Neural cell (in vitro differentiated cells): ENCODE measurements around the gene ZNF554. TPM values are rescaled to one million over a fixed set of nuclear protein-coding genes. Genes with fewer than 3 reads are reported as not detected.

Source experiments
- H2AFZ ChIP-seq: fragments of 200-600, 300-800 bp; sonication (generic), shearing (Covaris generic); 2 replicates; pipeline ENCODE4 v1.6.0; 2014; ENCODE audit warnings: low read depth, mild to moderate bottlenecking, antibody characterized with exemption, low read length, moderate library complexity
- H3F3A ChIP-seq: fragments of 200-600 bp; shearing (Covaris generic); 2 replicates; pipeline ENCODE4 v1.6.1; 2016; ENCODE audit warnings: mild to moderate bottlenecking, moderate library complexity, mixed read lengths, antibody characterized with exemption, low read length; ENCODE audit not compliant: insufficient read depth, poor library complexity, severe bottlenecking
- H3K27ac ChIP-seq: fragments of 200-600, 300-800 bp; sonication (generic), shearing (Covaris generic); 2 replicates; pipeline ENCODE4 v1.5.1; 2014; ENCODE audit warnings: mild to moderate bottlenecking, low read length, moderate library complexity
- H3K27me3 ChIP-seq: fragments of 300-800, 200-600 bp; sonication (generic), shearing (Covaris generic); 2 replicates; pipeline ENCODE4 v1.6.0; 2014; ENCODE audit warnings: mild to moderate bottlenecking, low read depth, low read length, moderate library complexity; ENCODE audit not compliant: insufficient read depth
- H3K36me3 ChIP-seq: fragments of 300-800, 200-600 bp; sonication (generic), shearing (Covaris generic); 2 replicates; pipeline ENCODE4 v1.5.1; 2014; ENCODE audit warnings: mild to moderate bottlenecking, antibody characterized with exemption, low read length, moderate library complexity; ENCODE audit not compliant: insufficient read depth
- H3K4me2 ChIP-seq: fragments of 300-800, 200-600 bp; sonication (generic), shearing (Covaris generic); 2 replicates; pipeline ENCODE4 v1.6.0; 2014; ENCODE audit warnings: mild to moderate bottlenecking, low read length
- H3K4me3 ChIP-seq: fragments of 300-800, 200-600 bp; sonication (generic), shearing (Covaris generic); 2 replicates; pipeline ENCODE4 v1.5.1; 2014; ENCODE audit warnings: mild to moderate bottlenecking, low read length, moderate library complexity
- H3K79me2 ChIP-seq: fragments of 200-600 bp; shearing (Covaris generic); replicated peaks from 2 replicates; pipeline ENCODE4 v1.6.0; 2014; ENCODE audit warnings: mild to moderate bottlenecking, low read length, moderate library complexity; ENCODE audit not compliant: insufficient read depth
- H3K9ac ChIP-seq: fragments of 300-800, 200-600 bp; sonication (generic), shearing (Covaris generic); 2 replicates; pipeline ENCODE4 v1.6.1; 2016; ENCODE audit warnings: mild to moderate bottlenecking, low read length, mixed read lengths
- H3K9me2 ChIP-seq: fragments of 200-600 bp; shearing (Covaris generic); 2 replicates; pipeline ENCODE4 v1.6.1; 2016; ENCODE audit warnings: mild to moderate bottlenecking, low read length, mixed read lengths; ENCODE audit not compliant: insufficient read depth
- H3K9me3 ChIP-seq: fragments of 200-600, 300-800 bp; sonication (generic), shearing (Covaris generic); 2 replicates; pipeline ENCODE4 v1.6.1; 2016; ENCODE audit warnings: mild to moderate bottlenecking, mixed run types, low read length, moderate library complexity, mixed read lengths
- H4K20me1 ChIP-seq: fragments of 200-600 bp; shearing (Covaris generic); 2 replicates; pipeline ENCODE4 v1.6.1; 2016; ENCODE audit warnings: mild to moderate bottlenecking, mixed run types; ENCODE audit not compliant: insufficient read depth
- EP300 ChIP-seq: fragments of 450-650 bp; conservative IDR thresholded peaks from 2 replicates; pipeline ENCODE4 v1.6.1; 2014; ENCODE audit warnings: antibody characterized with exemption, mild to moderate bottlenecking, moderate library complexity; ENCODE audit not compliant: poor library complexity, severe bottlenecking
- EZH2 ChIP-seq: fragments of 200-600, 300-800 bp; shearing (Covaris generic), sonication (generic); IDR thresholded peaks from 2 replicates; pipeline ENCODE4 v1.6.1; 2014; ENCODE audit warnings: antibody characterized with exemption, low read length, borderline replicate concordance, mild to moderate bottlenecking; ENCODE audit not compliant: insufficient read depth, poor library complexity, severe bottlenecking
- POLR2AphosphoS5 ChIP-seq: IDR thresholded peaks from 2 replicates; pipeline ENCODE4 v1.6.1; 2012
- REST ChIP-seq: IDR thresholded peaks from 2 replicates; pipeline ENCODE4 v1.6.1; 2012; ENCODE audit warnings: borderline replicate concordance
- SMC3 ChIP-seq: fragments of 450-650 bp; conservative IDR thresholded peaks from 2 replicates; pipeline ENCODE4 v1.6.1; 2014; ENCODE audit warnings: antibody characterized with exemption, mild to moderate bottlenecking, moderate library complexity; ENCODE audit not compliant: poor library complexity
- polyA plus RNA-seq: library from polyadenylated mRNA; depleted of rRNA; stranded (reverse); fragments of >200 nt; gene quantifications from 2 replicates; pipeline ENCODE4 v1.2.3, GENCODE V29; 2014

Gene ZNF554
- polyA plus RNA-seq, 1 donor from 2014 or later: 22.5 TPM

- Histone ChIP-seq H3K27me3 (no peaks in the 10 kb centered on the region), H3K9ac (no peak overlapping the region), H3K79me2 (no peaks in the 10 kb centered on the region), H2AFZ (no peak overlapping the region), H3K9me3 (no peaks in the 10 kb centered on the region), H3K9me2 (no peaks in the 10 kb centered on the region), H3K4me3 (no peak overlapping the region), H4K20me1 (no peaks in the 10 kb centered on the region), H3K27ac (no peak overlapping the region), H3K36me3 (no peaks in the 10 kb centered on the region), H3K4me2 (no peak overlapping the region), H3F3A (no peaks in the 10 kb centered on the region)
- TF ChIP-seq EP300 (no peak), EZH2 (no peak), POLR2AphosphoS5 (no peak), REST (no peak), SMC3 (no peak)
Observed at GRCh38 chr19:2863816-2864215, 44.1 kb downstream of the ZNF554 start.

- Histone ChIP-seq H3K27ac (no peak overlapping the region), H3K27me3 (no peaks in the 10 kb centered on the region), H3K36me3 (no peaks in the 10 kb centered on the region), H3K9me3 (no peaks in the 10 kb centered on the region), H4K20me1 (no peaks in the 10 kb centered on the region), H3K4me3 (no peak overlapping the region), H3K4me2 (no peak overlapping the region), H2AFZ (no peak overlapping the region), H3K79me2 (no peaks in the 10 kb centered on the region), H3K9me2 (no peaks in the 10 kb centered on the region), H3F3A (no peaks in the 10 kb centered on the region), H3K9ac (no peak overlapping the region)
- TF ChIP-seq SMC3 (no peak), EZH2 (no peak), REST (no peak)
Observed at GRCh38 chr19:2865334-2866100, 45.8 kb downstream of the ZNF554 start.
